Mesothelial cell of epicardium (in vitro differentiated cells): ENCODE data around the gene ANP32D. TPM values are rescaled to one million over a fixed set of nuclear protein-coding genes. Genes with fewer than 3 reads are reported as not detected.
"Not testable (repeated sequence)": the region's sequence is repeated elsewhere in the genome, so short reads cannot be mapped to it uniquely, and the experiment has no call there.

Experiments used
- DNase-seq, 2 experiments: peaks; one replicate each; pipeline ENCODE4 v3.0.0; 2021; ENCODE audit warnings: low spot score in 2 of 2; ENCODE audit not compliant: unreplicated experiment in 2 of 2
- H3K27ac Mint-ChIP-seq: 2 replicates; pipeline ENCODE4 v1.8.0; 2021; ENCODE audit warnings: mixed read lengths
- H3K27me3 Mint-ChIP-seq: 2 replicates; pipeline ENCODE4 v1.8.0; 2021; ENCODE audit warnings: low read depth, mixed read lengths
- H3K36me3 Mint-ChIP-seq: 2 replicates; pipeline ENCODE4 v1.8.0; 2021; ENCODE audit warnings: mixed read lengths
- H3K4me1 Mint-ChIP-seq: 2 replicates; pipeline ENCODE4 v1.8.0; 2021; ENCODE audit warnings: mixed read lengths
- H3K4me3 Mint-ChIP-seq: 2 replicates; pipeline ENCODE4 v1.8.0; 2021; ENCODE audit warnings: mild to moderate bottlenecking, moderate library complexity, mixed read lengths
- H3K9me3 Mint-ChIP-seq: 2 replicates; pipeline ENCODE4 v1.8.0; 2021; ENCODE audit warnings: mixed read lengths
- CTCF ChIP-seq: fragments of 200-600 bp; sonication (generic); IDR thresholded peaks from one replicate; pipeline ENCODE4 v1.5.0; 2021; ENCODE audit warnings: antibody characterized with exemption; ENCODE audit not compliant: unreplicated experiment
- total RNA-seq: library from RNA; stranded (reverse); gene quantifications from 3 replicates; pipeline ENCODE4 v1.2.1, GENCODE V29; 2021

ANP32D gene
- total RNA-seq, 1 donor from 2014 or later, result 0.22 TPM

- DNase-seq, result no peak
- peaks cover 47% of the 10 kb centered on the region for H3K9me3 Mint-ChIP-seq
- no peak for TF ChIP-seq CTCF
- no peak overlapping the region for H3K4me3 Mint-ChIP-seq
- no peak overlapping the region for H3K27ac Mint-ChIP-seq
- H3K27me3 Mint-ChIP-seq, result no peaks in the 10 kb centered on the region
- H3K36me3 Mint-ChIP-seq, result no peaks in the 10 kb centered on the region
- no peaks in the 10 kb centered on the region for H3K4me1 Mint-ChIP-seq
Measured at GRCh38 chr12:48445538-48445937, 26.8 kb upstream of the ANP32D start.

- Mint-ChIP-seq H3K27ac (no peak overlapping the region), H3K9me3 (peaks cover 46% of the 10 kb centered on the region), H3K27me3 (no peaks in the 10 kb centered on the region), H3K36me3 (no peaks in the 10 kb centered on the region), H3K4me3 (no peak overlapping the region), H3K4me1 (no peaks in the 10 kb centered on the region)
- TF ChIP-seq CTCF, result no peak
- no peak for DNase-seq
Measured at GRCh38 chr12:48446161-48446776, 26.1 kb upstream of the ANP32D start.

GRCh38 chr12:48447755-48448154, 24.6 kb upstream of the ANP32D start:
- peaks cover 54% of the 10 kb centered on the region for H3K9me3 Mint-ChIP-seq
- H3K4me1 Mint-ChIP-seq, result no peaks in the 10 kb centered on the region
- no peak overlapping the region for H3K27ac Mint-ChIP-seq
- H3K27me3 Mint-ChIP-seq, result no peaks in the 10 kb centered on the region
- no peak overlapping the region for H3K4me3 Mint-ChIP-seq
- no peak for TF ChIP-seq CTCF
- no peaks in the 10 kb centered on the region for H3K36me3 Mint-ChIP-seq
- no peak for DNase-seq

- Mint-ChIP-seq H3K9me3 (peaks cover 52% of the 10 kb centered on the region), H3K4me3 (no peak overlapping the region), H3K4me1 (no peaks in the 10 kb centered on the region), H3K27ac (no peak overlapping the region), H3K36me3 (no peaks in the 10 kb centered on the region), H3K27me3 (no peaks in the 10 kb centered on the region)
- DNase-seq, result no peak
- TF ChIP-seq CTCF, result no peak
Measured at GRCh38 chr12:48451372-48451771, 21.0 kb upstream of the ANP32D start.

- DNase-seq, H3K4me3 Mint-ChIP-seq, H3K27ac Mint-ChIP-seq, H3K27me3 Mint-ChIP-seq, H3K36me3 Mint-ChIP-seq, H3K4me1 Mint-ChIP-seq: not testable (repeated sequence)
- H3K9me3 Mint-ChIP-seq, result peaks cover 45% of the 10 kb centered on the region
Measured at GRCh38 chr12:48452961-48453360, 19.4 kb upstream of the ANP32D start.

GRCh38 chr12:48454667-48455066, 17.7 kb upstream of the ANP32D start:
- Mint-ChIP-seq H3K4me3 (no peak overlapping the region), H3K4me1 (no peaks in the 10 kb centered on the region), H3K36me3 (no peaks in the 10 kb centered on the region), H3K9me3 (peaks cover 49% of the 10 kb centered on the region), H3K27me3 (no peaks in the 10 kb centered on the region), H3K27ac (no peak overlapping the region)
- no peak for DNase-seq
- TF ChIP-seq CTCF, result no peak
